ENCODE measurements around the gene TMEM174.
"Not testable (repeated sequence)": the region's sequence is repeated elsewhere in the genome, so short reads cannot be mapped to it uniquely, and the experiment has no call there.

Gene TMEM174

GRCh38 chr5:73215891-73216610 is 43.1 kb downstream of the TMEM174 start:
- peak; percentile 54 for TF ChIP-seq CTCF (IDR thresholded peaks at IDR 0.05; ENCODE audit: low read depth, low read length)
- DNase-seq (ENCODE audit: extremely low read depth, low read depth) = peak; percentile 31

DNA sequence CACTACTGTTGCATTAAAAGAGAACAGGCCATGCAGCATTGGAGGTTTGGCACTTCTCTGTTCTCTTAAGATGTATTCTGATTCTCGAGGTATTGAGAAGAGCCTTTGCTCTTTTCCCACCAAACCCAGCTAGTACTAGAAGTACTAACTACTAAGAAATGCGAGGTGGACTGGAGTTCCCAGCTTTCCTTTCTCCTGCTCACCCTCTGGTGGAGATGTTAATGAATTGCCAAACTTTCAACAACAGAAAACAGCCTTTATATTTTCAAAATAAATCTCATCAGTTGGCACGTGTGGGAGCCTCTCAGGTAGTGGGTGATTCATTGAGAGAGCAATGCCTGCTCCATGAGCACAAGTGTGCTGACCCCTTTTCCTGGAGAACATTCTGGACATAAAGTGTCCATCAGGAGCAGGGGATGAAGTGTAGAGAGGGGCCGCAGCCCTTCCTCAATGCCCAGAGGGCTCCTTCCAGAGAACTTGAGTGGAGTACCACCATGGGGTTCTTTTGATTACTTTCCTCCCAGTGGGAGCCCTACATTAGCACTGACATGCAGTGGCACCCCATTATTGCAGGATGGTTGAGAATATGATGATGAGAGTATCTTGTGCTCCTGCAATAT is 45.7 kb downstream of the TMEM174 start:
- peak; percentile 63 for TF ChIP-seq CTCF (IDR thresholded peaks at IDR 0.05; ENCODE audit: low read depth, low read length)
- no peak for DNase-seq (ENCODE audit: extremely low read depth, low read depth)

- DNase-seq (ENCODE audit: extremely low read depth, low read depth) = not testable (repeated sequence)
Observed at GRCh38 chr5:73219336-73219735, 46.3 kb downstream of the TMEM174 start.

GRCh38 chr5:73221161-73221560 is 48.2 kb downstream of the TMEM174 start:
- TF ChIP-seq CTCF (IDR thresholded peaks at IDR 0.05; ENCODE audit: low read depth, low read length) = no peak
- no peak for DNase-seq (ENCODE audit: extremely low read depth, low read depth)

GRCh38 chr5:73221726-73222125 is 48.7 kb downstream of the TMEM174 start:
- no peak for DNase-seq (ENCODE audit: extremely low read depth, low read depth)
- no peak for TF ChIP-seq CTCF (IDR thresholded peaks at IDR 0.05; ENCODE audit: low read depth, low read length)

DNA sequence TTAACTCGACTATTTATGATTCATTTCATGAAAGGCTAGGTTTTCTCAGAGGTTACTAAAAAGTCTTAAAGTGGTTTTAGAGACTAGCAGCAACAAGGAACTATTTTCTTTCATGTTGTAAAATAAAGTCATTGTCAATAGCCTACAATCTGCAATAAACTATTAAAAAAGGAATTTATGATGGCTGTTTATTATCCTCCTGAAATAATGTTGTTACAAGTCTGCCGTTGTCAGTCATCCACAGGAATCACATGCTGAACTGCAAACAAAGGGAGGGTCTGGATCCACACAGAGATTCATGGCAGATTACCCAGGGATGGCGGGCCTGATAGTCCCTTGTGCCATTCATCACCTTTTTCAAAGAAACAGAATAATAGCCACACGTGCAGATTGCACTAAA is 49.2 kb downstream of the TMEM174 start:
- no peak for TF ChIP-seq CTCF (IDR thresholded peaks at IDR 0.05; ENCODE audit: low read depth, low read length)
- no peak for DNase-seq (ENCODE audit: extremely low read depth, low read depth)

Measured in AG09319 (cell line).